ENCODE measurements around the gene MED23.

Gene MED23

GRCh38 chr6:131524695-131525336, 103.2 kb downstream of the MED23 start:
- TF ChIP-seq CTCF (conservative IDR thresholded peaks at IDR 0.05; ENCODE audit: low read length) = no peak
- Histone ChIP-seq H3K79me2 (ENCODE audit: insufficient read depth, low read length) (no peaks in the 10 kb centered on the region), H4K20me1 (ENCODE audit: insufficient read depth, low read length, poor library complexity, severe bottlenecking) (no peaks in the 10 kb centered on the region), H3K4me1 (ENCODE audit: insufficient read depth, low read length, poor library complexity, severe bottlenecking) (no peaks in the 10 kb centered on the region), H3K27me3 (ENCODE audit: insufficient read depth, low read length, poor library complexity, severe bottlenecking) (no peaks in the 10 kb centered on the region), H2AFZ (ENCODE audit: low read length) (no peak overlapping the region), H3F3A (ENCODE audit: low read depth) (no peaks in the 10 kb centered on the region), H3K9me2 (replicated peaks; ENCODE audit: low read depth, low read length) (no peaks in the 10 kb centered on the region), H3K36me3 (ENCODE audit: insufficient read depth, low read length) (no peaks in the 10 kb centered on the region), H3K4me3 (ENCODE audit: low read length, poor library complexity, severe bottlenecking) (no peak overlapping the region), H3K4me2 (ENCODE audit: low read depth, low read length, poor library complexity, severe bottlenecking) (no peak overlapping the region), H3K9me3 (ENCODE audit: insufficient read depth, low read depth, low read length) (no peaks in the 10 kb centered on the region; the same call in 1 of the 2 replicates), H3K9ac (ENCODE audit: low read depth, low read length, poor library complexity, severe bottlenecking) (no peak overlapping the region)

GRCh38 chr6:131523988-131524673, 103.9 kb downstream of the MED23 start:
- Histone ChIP-seq H3F3A (ENCODE audit: low read depth) (no peaks in the 10 kb centered on the region), H3K4me3 (ENCODE audit: low read length, poor library complexity, severe bottlenecking) (no peak overlapping the region), H2AFZ (ENCODE audit: low read length) (no peak overlapping the region), H3K9me2 (replicated peaks; ENCODE audit: low read depth, low read length) (no peaks in the 10 kb centered on the region), H3K27me3 (ENCODE audit: insufficient read depth, low read length, poor library complexity, severe bottlenecking) (no peaks in the 10 kb centered on the region), H3K36me3 (ENCODE audit: insufficient read depth, low read length) (no peaks in the 10 kb centered on the region), H3K9ac (ENCODE audit: low read depth, low read length, poor library complexity, severe bottlenecking) (no peak overlapping the region), H3K4me2 (ENCODE audit: low read depth, low read length, poor library complexity, severe bottlenecking) (no peak overlapping the region), H4K20me1 (ENCODE audit: insufficient read depth, low read length, poor library complexity, severe bottlenecking) (no peaks in the 10 kb centered on the region), H3K79me2 (ENCODE audit: insufficient read depth, low read length) (no peaks in the 10 kb centered on the region), H3K4me1 (ENCODE audit: insufficient read depth, low read length, poor library complexity, severe bottlenecking) (no peaks in the 10 kb centered on the region), H3K9me3 (ENCODE audit: insufficient read depth, low read depth, low read length) (no peaks in the 10 kb centered on the region; the same call in 1 of the 2 replicates)
- TF ChIP-seq EZH2phosphoT487 (IDR thresholded peaks at IDR 0.05; ENCODE audit: borderline replicate concordance) (no peak), CTCF (conservative IDR thresholded peaks at IDR 0.05; ENCODE audit: low read length) (no peak)

Data from Loucy (cell line).